Adipocyte (in vitro differentiated cells): Measurements from ENCODE around the gene ILK.

ENCODE experiments used
- DNase-seq: peaks from one replicate; pipeline ENCODE4 v3.0.0-alpha.2; 2015; ENCODE audit warnings: low read depth
- H3K27me3 ChIP-seq: replicated peaks from 2 replicates; pipeline ENCODE4 v1.7.0; 2013; ENCODE audit warnings: mild to moderate bottlenecking, low read length, moderate library complexity; ENCODE audit not compliant: control insufficient read depth, insufficient read depth
- H3K36me3 ChIP-seq: 2 replicates; pipeline ENCODE4 v1.7.0; 2013; ENCODE audit warnings: low read length, mild to moderate bottlenecking, moderate library complexity; ENCODE audit not compliant: control insufficient read depth, insufficient read depth, severe bottlenecking
- H3K4me1 ChIP-seq: 2 replicates; pipeline ENCODE4 v1.7.0; 2013; ENCODE audit warnings: mild to moderate bottlenecking, low read length, moderate library complexity; ENCODE audit not compliant: control insufficient read depth, insufficient read depth
- H3K4me3 ChIP-seq: 2 replicates; pipeline ENCODE4 v1.7.0; 2013; ENCODE audit warnings: mild to moderate bottlenecking, low read length, moderate library complexity
- H3K9ac ChIP-seq: 2 replicates; pipeline ENCODE4 v1.7.0; 2013; ENCODE audit warnings: mild to moderate bottlenecking, low read length, moderate library complexity
- H3K9me3 ChIP-seq: 2 replicates; pipeline ENCODE4 v1.7.0; 2013; ENCODE audit warnings: mild to moderate bottlenecking, low read length, moderate library complexity; ENCODE audit not compliant: control insufficient read depth

Gene ILK

GRCh38 chr11:6646576-6646917 is 43.0 kb downstream of the ILK start:
- peaks cover 53% of the 10 kb centered on the region for H3K27me3 ChIP-seq
- DNase-seq, result peak; percentile 87

GRCh38 chr11:6646918-6647679 is 43.5 kb downstream of the ILK start:
- H3K36me3 ChIP-seq, result no peaks in the 10 kb centered on the region
- no peaks in the 10 kb centered on the region for H3K9me3 ChIP-seq
- peaks cover 58% of the 10 kb centered on the region for H3K27me3 ChIP-seq
- DNase-seq, result peak; percentile 50
- no peak overlapping the region for H3K9ac ChIP-seq
- H3K4me1 ChIP-seq, result peaks cover 12% of the 10 kb centered on the region
- no peak overlapping the region for H3K4me3 ChIP-seq

More at GRCh38 chr11:6646576-6646917, 43.0 kb downstream of the ILK start:
- H3K4me1 ChIP-seq, result peaks cover 12% of the 10 kb centered on the region
- H3K36me3 ChIP-seq, result no peaks in the 10 kb centered on the region
- H3K9ac ChIP-seq, result no peak overlapping the region
- H3K4me3 ChIP-seq, result no peak overlapping the region
- no peaks in the 10 kb centered on the region for H3K9me3 ChIP-seq

- no peak overlapping the region for H3K9ac ChIP-seq
- H3K36me3 ChIP-seq, result no peaks in the 10 kb centered on the region
- H3K4me3 ChIP-seq, result no peak overlapping the region
- H3K4me1 ChIP-seq, result peaks cover 12% of the 10 kb centered on the region
- DNase-seq, result no peak
- H3K9me3 ChIP-seq, result no peaks in the 10 kb centered on the region
- H3K27me3 ChIP-seq, result peaks cover 59% of the 10 kb centered on the region
Observed at GRCh38 chr11:6647836-6648235, 44.3 kb downstream of the ILK start.

- Histone ChIP-seq H3K36me3 (no peaks in the 10 kb centered on the region), H3K9me3 (no peaks in the 10 kb centered on the region), H3K9ac (no peak overlapping the region), H3K4me1 (peaks cover 12% of the 10 kb centered on the region), H3K27me3 (peaks cover 52% of the 10 kb centered on the region), H3K4me3 (no peak overlapping the region)
- DNase-seq, result no peak
Observed at GRCh38 chr11:6648501-6648900, 44.9 kb downstream of the ILK start.

- Histone ChIP-seq H3K4me1 (peaks cover 12% of the 10 kb centered on the region), H3K4me3 (no peak overlapping the region), H3K36me3 (no peaks in the 10 kb centered on the region), H3K27me3 (peaks cover 52% of the 10 kb centered on the region), H3K9ac (no peak overlapping the region), H3K9me3 (no peaks in the 10 kb centered on the region)
- no peak for DNase-seq
Observed at GRCh38 chr11:6650104-6650503, 46.5 kb downstream of the ILK start.

GRCh38 chr11:6650980-6651379 is 47.4 kb downstream of the ILK start:
- H3K4me3 ChIP-seq, result no peak overlapping the region
- H3K27me3 ChIP-seq, result peaks cover 46% of the 10 kb centered on the region
- H3K36me3 ChIP-seq, result no peaks in the 10 kb centered on the region
- DNase-seq, result no peak
- no peaks in the 10 kb centered on the region for H3K9me3 ChIP-seq
- H3K4me1 ChIP-seq, result peaks cover 9% of the 10 kb centered on the region
- H3K9ac ChIP-seq, result no peak overlapping the region

- H3K9ac ChIP-seq, result no peak overlapping the region
- peaks cover 46% of the 10 kb centered on the region for H3K27me3 ChIP-seq
- H3K36me3 ChIP-seq, result no peaks in the 10 kb centered on the region
- no peaks in the 10 kb centered on the region for H3K4me1 ChIP-seq
- no peaks in the 10 kb centered on the region for H3K9me3 ChIP-seq
- no peak overlapping the region for H3K4me3 ChIP-seq
- DNase-seq, result no peak
Observed at GRCh38 chr11:6652182-6652581, 48.6 kb downstream of the ILK start.

- DNase-seq, result no peak
- no peak overlapping the region for H3K9ac ChIP-seq
- no peaks in the 10 kb centered on the region for H3K9me3 ChIP-seq
- H3K4me3 ChIP-seq, result no peak overlapping the region
- H3K4me1 ChIP-seq, result no peaks in the 10 kb centered on the region
- no peaks in the 10 kb centered on the region for H3K36me3 ChIP-seq
- peaks cover 46% of the 10 kb centered on the region for H3K27me3 ChIP-seq
Observed at GRCh38 chr11:6653097-6653496, 49.5 kb downstream of the ILK start.

- Histone ChIP-seq H3K4me3 (no peak overlapping the region), H3K36me3 (no peaks in the 10 kb centered on the region), H3K9me3 (no peaks in the 10 kb centered on the region), H3K4me1 (no peaks in the 10 kb centered on the region), H3K27me3 (peaks cover 46% of the 10 kb centered on the region), H3K9ac (no peak overlapping the region)
- DNase-seq, result no peak
Observed at GRCh38 chr11:6653656-6654055, 50.1 kb downstream of the ILK start.

- H3K4me3 ChIP-seq, result no peak overlapping the region
- no peak for DNase-seq
- H3K4me1 ChIP-seq, result no peaks in the 10 kb centered on the region
- H3K9ac ChIP-seq, result no peak overlapping the region
- H3K27me3 ChIP-seq, result peaks cover 40% of the 10 kb centered on the region
- H3K9me3 ChIP-seq, result no peaks in the 10 kb centered on the region
- H3K36me3 ChIP-seq, result no peaks in the 10 kb centered on the region
Observed at GRCh38 chr11:6654281-6655019, 50.9 kb downstream of the ILK start.

GRCh38 chr11:6655020-6655789 is 51.6 kb downstream of the ILK start:
- no peaks in the 10 kb centered on the region for H3K36me3 ChIP-seq
- peak; percentile 64 for DNase-seq
- no peaks in the 10 kb centered on the region for H3K9me3 ChIP-seq
- no peak overlapping the region for H3K9ac ChIP-seq
- no peak overlapping the region for H3K4me3 ChIP-seq
- H3K27me3 ChIP-seq, result peaks cover 32% of the 10 kb centered on the region
- H3K4me1 ChIP-seq, result no peaks in the 10 kb centered on the region
